ENCODE results near the gene INPP5K.
"Not testable (repeated sequence)": the region's sequence is repeated elsewhere in the genome, so short reads cannot be mapped to it uniquely, and the experiment has no call there.

The INPP5K gene

GRCh38 chr17:1516388-1517161 is at the start of gene INPP5K:
INPP5K (minus strand) TSS chr17:1516612; CDS start chr17:1516499, 113 bp downstream.
- DNase-seq (ENCODE audit: low read depth in 4 of 4, low spot score in 1 of 4), result peak; percentile 88 to 97 (median 93)

- DNase-seq (ENCODE audit: low read depth in 4 of 4, low spot score in 1 of 4), result no peak
Measured at GRCh38 chr17:1565877-1566276, 49.5 kb upstream of the INPP5K start.

GRCh38 chr17:1563786-1564613 is 47.6 kb upstream of the INPP5K start:
- DNase-seq (ENCODE audit: low read depth in 4 of 4, low spot score in 1 of 4), result no peak

GRCh38 chr17:1563471-1563785 is 47.0 kb upstream of the INPP5K start:
- DNase-seq (ENCODE audit: low read depth in 4 of 4, low spot score in 1 of 4), result not testable (repeated sequence)

GRCh38 chr17:1562176-1562643 is 45.8 kb upstream of the INPP5K start:
- DNase-seq (ENCODE audit: low read depth in 4 of 4, low spot score in 1 of 4), result no peak

GRCh38 chr17:1561420-1562175 is 45.2 kb upstream of the INPP5K start:
- peak in 1 of 4 experiments; percentile 10 for DNase-seq (ENCODE audit: low read depth in 4 of 4, low spot score in 1 of 4)

DNA sequence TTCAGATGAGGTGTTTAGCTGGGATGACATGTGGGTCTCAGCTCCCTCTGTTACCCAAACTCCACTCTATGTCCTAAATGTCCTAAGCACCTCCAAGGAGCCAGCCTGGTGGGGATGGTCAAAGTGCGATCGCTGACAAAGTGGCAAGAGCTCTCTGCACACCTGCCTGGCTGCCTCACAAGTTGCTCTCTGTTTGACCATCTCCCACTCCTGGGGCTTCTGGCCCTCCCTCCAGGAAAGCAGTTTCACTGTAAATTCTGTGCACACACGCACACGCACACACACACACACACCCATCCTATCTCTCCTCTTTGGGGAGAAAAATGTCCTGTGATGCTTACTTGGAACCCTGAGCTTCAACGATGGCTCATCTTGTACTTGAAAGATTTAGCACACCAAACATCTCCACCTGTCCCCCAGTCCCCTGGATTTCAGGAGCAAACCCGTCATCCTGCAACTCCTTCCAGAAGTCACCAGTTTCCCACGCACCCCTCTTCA is 44.5 kb upstream of the INPP5K start:
- no peak for DNase-seq (ENCODE audit: low read depth in 4 of 4, low spot score in 1 of 4)

DNA sequence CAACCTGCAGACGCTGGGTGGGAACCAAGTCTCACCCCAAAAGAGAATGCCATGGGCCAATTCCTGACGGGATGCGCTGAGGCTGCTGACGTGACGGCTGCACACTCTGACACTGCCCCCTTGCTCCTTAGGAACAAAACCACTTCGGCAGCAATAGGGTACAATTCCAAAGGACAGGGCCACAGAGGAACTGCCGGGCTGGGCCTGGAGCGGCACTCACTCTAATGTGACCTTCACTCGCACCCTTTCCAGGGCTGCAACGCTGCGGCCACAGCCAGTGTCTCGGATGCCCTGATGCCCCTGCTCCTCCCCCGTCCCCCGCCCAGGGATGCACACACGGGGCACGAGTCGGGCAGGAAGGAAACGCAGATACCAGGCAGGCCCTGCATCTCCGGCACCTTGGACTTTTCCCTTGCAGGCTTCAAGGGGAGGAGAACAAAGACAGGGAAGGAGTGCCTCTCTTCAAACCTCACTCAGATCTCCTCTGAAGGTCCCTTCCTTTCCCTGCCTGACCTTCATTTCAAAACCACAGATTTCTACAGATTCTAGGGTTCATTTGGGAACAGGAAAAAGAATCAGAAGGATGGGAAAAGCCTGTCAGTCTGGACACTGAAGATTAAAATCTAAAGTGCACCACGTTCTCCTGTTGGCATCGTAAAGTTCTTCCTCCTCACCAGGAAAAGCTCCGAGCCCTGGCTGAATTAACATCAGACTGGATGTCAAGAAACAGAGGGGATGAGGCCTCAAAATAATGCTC is 43.9 kb upstream of the INPP5K start:
- no peak for DNase-seq (ENCODE audit: low read depth in 4 of 4, low spot score in 1 of 4)

DNA sequence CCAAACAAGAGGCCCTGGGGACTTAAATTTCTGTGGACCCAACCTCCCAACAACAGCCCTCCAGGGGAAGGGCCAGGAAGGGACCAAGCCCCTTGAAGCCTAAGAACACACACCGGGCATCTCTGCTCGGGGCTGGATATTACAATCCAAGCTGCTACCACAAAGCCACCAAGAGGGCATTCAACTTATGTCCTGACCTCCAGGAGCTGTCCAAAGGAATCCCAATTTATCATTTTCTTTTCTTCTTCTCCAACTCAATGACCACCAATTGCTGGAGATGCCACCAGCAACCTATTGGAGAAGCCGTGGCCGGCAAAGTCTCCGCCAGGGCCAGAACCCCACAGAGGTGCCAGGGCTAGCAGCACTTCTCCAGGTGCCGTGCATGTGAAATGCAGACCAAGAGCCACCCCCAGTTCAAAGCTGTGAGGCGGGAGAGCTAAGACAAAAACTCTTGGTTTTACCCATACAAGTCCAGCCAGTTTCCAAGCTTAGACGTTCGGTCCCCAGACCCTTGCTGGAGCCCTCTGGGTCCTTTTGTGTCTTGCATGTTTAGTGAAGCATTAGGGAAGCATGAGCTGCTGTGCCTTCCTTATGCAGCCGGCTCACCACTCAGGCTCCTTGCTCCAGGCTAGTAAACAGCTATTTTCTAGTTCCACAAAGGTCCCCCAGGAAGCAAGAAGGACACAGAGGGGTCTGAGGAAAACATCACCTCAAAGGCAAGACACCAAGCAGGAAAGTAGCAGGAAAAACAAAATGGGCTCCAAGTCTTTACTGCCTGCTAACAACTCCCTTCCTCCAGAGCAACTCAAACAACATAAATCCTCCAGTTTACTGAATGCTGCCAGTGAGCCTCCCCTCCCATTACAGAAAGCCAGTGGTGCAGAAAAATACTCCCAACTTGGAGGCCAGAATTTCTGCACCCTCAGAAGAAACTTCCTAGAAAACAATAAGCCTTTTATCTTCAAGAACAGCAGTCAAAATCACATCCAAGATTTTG is 42.9 kb upstream of the INPP5K start:
- DNase-seq (ENCODE audit: low read depth in 4 of 4, low spot score in 1 of 4), result no peak

GRCh38 chr17:1558401-1558800 is 42.0 kb upstream of the INPP5K start:
- no peak for DNase-seq (ENCODE audit: low read depth in 4 of 4, low spot score in 1 of 4)

DNA sequence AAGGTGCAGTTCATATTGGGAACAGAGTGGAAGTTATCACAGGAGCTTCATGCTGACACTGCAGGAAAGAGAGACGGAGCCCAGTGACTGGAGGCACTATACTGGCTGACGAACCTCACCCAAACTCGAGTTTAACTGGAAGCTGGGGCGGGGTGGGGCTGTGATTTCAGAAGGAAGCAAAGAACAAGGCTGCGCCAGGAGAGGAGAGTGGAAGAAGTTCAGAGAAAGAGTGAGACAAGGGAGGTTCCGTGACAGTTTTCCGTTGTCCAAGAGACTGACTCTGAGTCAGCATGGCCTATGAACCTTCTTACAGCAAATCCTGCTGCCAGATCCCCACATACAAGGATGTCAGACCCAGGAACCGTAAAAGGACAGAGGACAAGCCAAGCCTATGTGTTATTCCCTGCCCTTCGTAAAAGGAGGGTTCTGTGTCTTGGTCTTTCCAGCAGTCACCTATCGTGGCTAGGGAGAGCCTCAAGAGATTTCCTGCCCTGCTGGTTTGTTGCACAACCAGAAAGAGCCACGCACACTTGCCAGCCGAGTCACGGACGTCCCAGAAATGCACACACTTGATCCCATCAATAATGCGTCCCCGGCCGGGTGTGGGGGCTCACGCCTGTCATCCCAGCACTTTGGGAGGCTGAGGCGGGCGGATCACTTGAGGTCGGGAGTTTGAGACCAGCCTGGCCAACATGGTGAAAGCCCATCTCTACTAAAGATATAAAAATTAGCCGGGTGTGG is 41.1 kb upstream of the INPP5K start:
- DNase-seq (ENCODE audit: low read depth in 4 of 4, low spot score in 1 of 4), result no peak

DNA sequence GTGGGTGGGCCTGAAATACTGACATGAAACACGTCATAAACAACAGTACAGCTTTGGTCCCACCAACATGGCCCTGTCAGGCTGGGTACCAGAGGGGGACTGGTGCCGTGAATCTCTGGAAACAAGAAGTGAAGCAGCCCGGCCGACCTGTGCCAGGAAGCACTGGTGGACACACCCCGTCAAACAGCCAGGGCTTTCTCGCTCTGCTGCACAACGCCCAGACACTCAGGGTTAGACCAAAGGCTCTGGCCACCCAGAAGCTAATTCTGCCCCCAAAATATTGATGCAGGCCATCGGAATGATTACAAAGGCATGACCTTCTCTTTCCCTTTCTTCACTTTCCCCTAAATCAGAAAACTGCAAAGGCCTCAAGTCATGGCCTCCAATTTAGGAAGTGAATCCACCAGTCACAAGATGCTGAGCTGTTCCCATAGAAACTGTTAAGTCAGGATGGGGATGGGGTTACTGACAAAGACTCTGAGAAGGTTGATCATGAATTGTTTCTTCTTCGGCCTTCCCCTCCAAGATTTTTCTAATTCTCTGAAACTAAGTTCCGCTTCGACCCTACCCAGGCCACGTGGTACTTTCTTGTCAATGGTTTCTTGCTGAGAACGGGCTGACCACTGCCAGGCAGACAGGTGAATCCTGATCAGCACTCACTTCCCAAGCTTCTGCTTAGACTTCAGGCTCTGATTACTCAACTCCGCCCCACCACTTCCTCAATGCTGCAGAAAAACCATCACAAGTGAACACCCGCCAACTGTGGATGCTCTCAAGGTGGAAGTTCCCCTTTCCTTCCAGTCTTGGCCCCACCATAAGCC is 39.4 kb upstream of the INPP5K start:
- DNase-seq (ENCODE audit: low read depth in 4 of 4, low spot score in 1 of 4), result no peak

DNA sequence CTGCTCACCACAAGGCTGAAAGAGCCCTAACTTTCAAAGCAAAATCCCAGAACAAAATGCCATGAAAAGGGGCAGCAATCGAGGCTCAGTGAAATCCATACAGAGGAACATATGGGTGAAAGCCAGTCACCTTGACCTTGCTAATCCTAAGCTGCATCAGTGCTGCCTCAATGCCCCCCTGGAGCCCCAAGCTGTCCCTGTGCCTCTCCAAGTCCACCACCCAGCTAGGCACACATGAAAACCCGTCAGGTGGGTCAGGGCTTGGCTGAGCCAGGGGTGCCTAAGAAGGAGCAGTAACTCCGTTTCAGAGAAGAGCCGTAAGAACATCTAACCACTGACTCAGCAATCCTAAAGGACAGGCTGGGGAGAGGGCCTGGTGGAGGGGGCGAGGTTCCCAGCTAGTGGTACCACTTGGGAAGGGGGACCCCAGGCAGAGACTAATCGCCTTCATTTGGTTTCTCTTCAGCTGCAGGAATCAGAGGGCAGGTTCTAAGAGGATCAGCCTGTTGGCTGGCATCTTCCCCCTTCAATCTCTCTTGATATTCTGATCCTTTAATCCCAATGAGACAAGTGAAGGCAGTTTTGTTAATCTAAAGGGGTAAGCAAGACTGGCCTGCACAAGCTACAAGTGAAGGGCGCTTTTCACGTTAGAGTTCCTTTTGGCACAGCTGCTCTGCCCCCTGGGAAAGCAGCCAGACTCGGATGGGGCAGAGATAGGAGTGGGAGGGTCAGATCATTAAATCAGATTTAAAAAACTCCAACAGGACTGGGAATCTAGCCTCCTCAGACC is 38.5 kb upstream of the INPP5K start:
- no peak for DNase-seq (ENCODE audit: low read depth in 4 of 4, low spot score in 1 of 4)

GRCh38 chr17:1553354-1554266 is 37.2 kb upstream of the INPP5K start:
- no peak for DNase-seq (ENCODE audit: low read depth in 4 of 4, low spot score in 1 of 4)

GRCh38 chr17:1552932-1553331 is 36.5 kb upstream of the INPP5K start:
- DNase-seq (ENCODE audit: low read depth in 4 of 4, low spot score in 1 of 4), result no peak

GRCh38 chr17:1551741-1552140 is 35.3 kb upstream of the INPP5K start:
- DNase-seq (ENCODE audit: low read depth in 4 of 4, low spot score in 1 of 4), result no peak

Data from stimulated activated CD4-positive, alpha-beta T cell treated with anti-CD3 and anti-CD28 coated beads, Interleukin-1b, Interleukin-23, amount 100 ng/mL, for 24 hours (primary cell).